Upper lobe of left lung (tissue), 4 donors: ENCODE measurements around the gene TNFRSF8.

Source experiments
- EP300 ChIP-seq, 4 donors: sonication (generic); formaldehyde crosslinking; IDR thresholded peaks; one replicate each; pipeline ENCODE4 v1.5.1; 2017; ENCODE audit warnings: antibody characterized with exemption in 4 of 4, control low read depth in 2 of 4
- POLR2AphosphoS5 ChIP-seq, 2 donors: sonication (generic); formaldehyde crosslinking; IDR thresholded peaks; one replicate each; pipeline ENCODE4 v1.5.1; 2017; ENCODE audit warnings: antibody characterized with exemption in 2 of 2
- TF ChIP-seq, protein P1 (sequence below), 6 experiments: fragments of 450-650 bp in 4 of 6; fragments of 200-600 bp in 2 of 6; sonication (generic) in 2 of 6; IDR thresholded peaks; one replicate each; pipeline ENCODE4 v1.5.1; 2016 to 2019; ENCODE audit warnings: antibody characterized with exemption in 6 of 6

DNA sequence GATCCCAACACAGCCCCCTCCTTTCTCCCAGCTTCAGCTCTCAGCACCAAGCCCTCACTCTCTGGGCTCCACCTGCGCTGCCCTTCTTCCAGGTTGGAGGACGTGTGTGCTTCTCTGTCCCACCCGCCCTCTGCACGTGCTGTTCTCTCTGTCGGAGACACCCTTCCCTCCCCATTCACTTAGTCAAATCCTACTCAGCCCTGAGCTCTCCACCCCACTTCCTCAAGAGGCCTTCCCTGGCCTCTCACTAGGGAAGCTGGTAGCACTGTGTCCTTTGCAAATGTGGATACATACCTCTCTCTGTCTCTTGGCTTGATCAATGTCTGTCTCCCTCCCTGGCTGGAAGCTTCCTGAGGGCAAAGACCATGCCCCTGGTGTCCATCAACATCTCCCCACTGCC lies 43.0 kb downstream of the TNFRSF8 start:
- TF ChIP-seq, protein P1, sequence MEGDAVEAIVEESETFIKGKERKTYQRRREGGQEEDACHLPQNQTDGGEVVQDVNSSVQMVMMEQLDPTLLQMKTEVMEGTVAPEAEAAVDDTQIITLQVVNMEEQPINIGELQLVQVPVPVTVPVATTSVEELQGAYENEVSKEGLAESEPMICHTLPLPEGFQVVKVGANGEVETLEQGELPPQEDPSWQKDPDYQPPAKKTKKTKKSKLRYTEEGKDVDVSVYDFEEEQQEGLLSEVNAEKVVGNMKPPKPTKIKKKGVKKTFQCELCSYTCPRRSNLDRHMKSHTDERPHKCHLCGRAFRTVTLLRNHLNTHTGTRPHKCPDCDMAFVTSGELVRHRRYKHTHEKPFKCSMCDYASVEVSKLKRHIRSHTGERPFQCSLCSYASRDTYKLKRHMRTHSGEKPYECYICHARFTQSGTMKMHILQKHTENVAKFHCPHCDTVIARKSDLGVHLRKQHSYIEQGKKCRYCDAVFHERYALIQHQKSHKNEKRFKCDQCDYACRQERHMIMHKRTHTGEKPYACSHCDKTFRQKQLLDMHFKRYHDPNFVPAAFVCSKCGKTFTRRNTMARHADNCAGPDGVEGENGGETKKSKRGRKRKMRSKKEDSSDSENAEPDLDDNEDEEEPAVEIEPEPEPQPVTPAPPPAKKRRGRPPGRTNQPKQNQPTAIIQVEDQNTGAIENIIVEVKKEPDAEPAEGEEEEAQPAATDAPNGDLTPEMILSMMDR (IDR thresholded peaks at IDR 0.05) = no peak
- TF ChIP-seq EP300 (IDR thresholded peaks at IDR 0.05) (no peak), POLR2AphosphoS5 (IDR thresholded peaks at IDR 0.05) (no peak)
